ENCODE measurements around the gene AURKA.

DNA sequence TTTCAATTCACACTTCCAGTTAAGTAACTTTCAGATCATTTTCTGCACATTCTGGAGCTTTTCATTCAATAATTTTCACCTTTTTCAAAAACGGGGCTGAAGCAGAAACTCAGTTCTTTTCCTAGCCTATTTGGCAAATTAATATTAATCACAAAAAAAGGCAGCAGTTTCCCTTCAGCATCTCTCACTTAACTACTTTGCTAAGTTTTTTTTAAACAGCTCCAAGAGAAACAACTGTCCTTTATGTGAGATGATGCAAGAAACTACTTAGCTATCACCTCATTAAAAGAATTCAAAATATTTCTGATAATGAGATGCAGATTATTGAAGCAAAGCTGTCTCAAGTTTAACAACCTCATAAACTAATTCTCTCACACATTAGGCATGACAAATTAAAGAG, 31.9 kb upstream of the AURKA start:
- TF ChIP-seq, protein P1, sequence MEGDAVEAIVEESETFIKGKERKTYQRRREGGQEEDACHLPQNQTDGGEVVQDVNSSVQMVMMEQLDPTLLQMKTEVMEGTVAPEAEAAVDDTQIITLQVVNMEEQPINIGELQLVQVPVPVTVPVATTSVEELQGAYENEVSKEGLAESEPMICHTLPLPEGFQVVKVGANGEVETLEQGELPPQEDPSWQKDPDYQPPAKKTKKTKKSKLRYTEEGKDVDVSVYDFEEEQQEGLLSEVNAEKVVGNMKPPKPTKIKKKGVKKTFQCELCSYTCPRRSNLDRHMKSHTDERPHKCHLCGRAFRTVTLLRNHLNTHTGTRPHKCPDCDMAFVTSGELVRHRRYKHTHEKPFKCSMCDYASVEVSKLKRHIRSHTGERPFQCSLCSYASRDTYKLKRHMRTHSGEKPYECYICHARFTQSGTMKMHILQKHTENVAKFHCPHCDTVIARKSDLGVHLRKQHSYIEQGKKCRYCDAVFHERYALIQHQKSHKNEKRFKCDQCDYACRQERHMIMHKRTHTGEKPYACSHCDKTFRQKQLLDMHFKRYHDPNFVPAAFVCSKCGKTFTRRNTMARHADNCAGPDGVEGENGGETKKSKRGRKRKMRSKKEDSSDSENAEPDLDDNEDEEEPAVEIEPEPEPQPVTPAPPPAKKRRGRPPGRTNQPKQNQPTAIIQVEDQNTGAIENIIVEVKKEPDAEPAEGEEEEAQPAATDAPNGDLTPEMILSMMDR (conservative IDR thresholded peaks at IDR 0.05; ENCODE audit: low read length) = no peak
- no peak for TF ChIP-seq EZH2phosphoT487 (IDR thresholded peaks at IDR 0.05; ENCODE audit: borderline replicate concordance, low read depth, low read length)

All from OCI-LY7 (cell line).